Neural cell (in vitro differentiated cells): ENCODE results near the gene CCDC81. TPM values are rescaled to one million over a fixed set of nuclear protein-coding genes. Genes with fewer than 3 reads are reported as not detected.

Source experiments
- H2AFZ ChIP-seq: fragments of 200-600, 300-800 bp; sonication (generic), shearing (Covaris generic); 2 replicates; pipeline ENCODE4 v1.6.0; 2014; ENCODE audit warnings: low read depth, mild to moderate bottlenecking, antibody characterized with exemption, low read length, moderate library complexity
- H3F3A ChIP-seq: fragments of 200-600 bp; shearing (Covaris generic); 2 replicates; pipeline ENCODE4 v1.6.1; 2016; ENCODE audit warnings: mild to moderate bottlenecking, moderate library complexity, mixed read lengths, antibody characterized with exemption, low read length; ENCODE audit not compliant: insufficient read depth, poor library complexity, severe bottlenecking
- H3K27ac ChIP-seq: fragments of 200-600, 300-800 bp; sonication (generic), shearing (Covaris generic); 2 replicates; pipeline ENCODE4 v1.5.1; 2014; ENCODE audit warnings: mild to moderate bottlenecking, low read length, moderate library complexity
- H3K27me3 ChIP-seq: fragments of 300-800, 200-600 bp; sonication (generic), shearing (Covaris generic); 2 replicates; pipeline ENCODE4 v1.6.0; 2014; ENCODE audit warnings: mild to moderate bottlenecking, low read depth, low read length, moderate library complexity; ENCODE audit not compliant: insufficient read depth
- H3K36me3 ChIP-seq: fragments of 300-800, 200-600 bp; sonication (generic), shearing (Covaris generic); 2 replicates; pipeline ENCODE4 v1.5.1; 2014; ENCODE audit warnings: mild to moderate bottlenecking, antibody characterized with exemption, low read length, moderate library complexity; ENCODE audit not compliant: insufficient read depth
- H3K4me2 ChIP-seq: fragments of 300-800, 200-600 bp; sonication (generic), shearing (Covaris generic); 2 replicates; pipeline ENCODE4 v1.6.0; 2014; ENCODE audit warnings: mild to moderate bottlenecking, low read length
- H3K4me3 ChIP-seq: fragments of 300-800, 200-600 bp; sonication (generic), shearing (Covaris generic); 2 replicates; pipeline ENCODE4 v1.5.1; 2014; ENCODE audit warnings: mild to moderate bottlenecking, low read length, moderate library complexity
- H3K79me2 ChIP-seq: fragments of 200-600 bp; shearing (Covaris generic); replicated peaks from 2 replicates; pipeline ENCODE4 v1.6.0; 2014; ENCODE audit warnings: mild to moderate bottlenecking, low read length, moderate library complexity; ENCODE audit not compliant: insufficient read depth
- H3K9ac ChIP-seq: fragments of 300-800, 200-600 bp; sonication (generic), shearing (Covaris generic); 2 replicates; pipeline ENCODE4 v1.6.1; 2016; ENCODE audit warnings: mild to moderate bottlenecking, low read length, mixed read lengths
- H3K9me2 ChIP-seq: fragments of 200-600 bp; shearing (Covaris generic); 2 replicates; pipeline ENCODE4 v1.6.1; 2016; ENCODE audit warnings: mild to moderate bottlenecking, low read length, mixed read lengths; ENCODE audit not compliant: insufficient read depth
- H3K9me3 ChIP-seq: fragments of 200-600, 300-800 bp; sonication (generic), shearing (Covaris generic); 2 replicates; pipeline ENCODE4 v1.6.1; 2016; ENCODE audit warnings: mild to moderate bottlenecking, mixed run types, low read length, moderate library complexity, mixed read lengths
- H4K20me1 ChIP-seq: fragments of 200-600 bp; shearing (Covaris generic); 2 replicates; pipeline ENCODE4 v1.6.1; 2016; ENCODE audit warnings: mild to moderate bottlenecking, mixed run types; ENCODE audit not compliant: insufficient read depth
- CTCF ChIP-seq: fragments of 450-650 bp; IDR thresholded peaks from 2 replicates; pipeline ENCODE4 v1.5.1; 2014; ENCODE audit warnings: antibody characterized with exemption, mild to moderate bottlenecking, moderate library complexity; ENCODE audit not compliant: poor library complexity, severe bottlenecking
- EP300 ChIP-seq: fragments of 450-650 bp; conservative IDR thresholded peaks from 2 replicates; pipeline ENCODE4 v1.6.1; 2014; ENCODE audit warnings: antibody characterized with exemption, mild to moderate bottlenecking, moderate library complexity; ENCODE audit not compliant: poor library complexity, severe bottlenecking
- EZH2 ChIP-seq: fragments of 200-600, 300-800 bp; shearing (Covaris generic), sonication (generic); IDR thresholded peaks from 2 replicates; pipeline ENCODE4 v1.6.1; 2014; ENCODE audit warnings: antibody characterized with exemption, low read length, borderline replicate concordance, mild to moderate bottlenecking; ENCODE audit not compliant: insufficient read depth, poor library complexity, severe bottlenecking
- MXI1 ChIP-seq: fragments of 450-650 bp; conservative IDR thresholded peaks from 2 replicates; pipeline ENCODE4 v1.6.1; 2014; ENCODE audit warnings: antibody characterized with exemption, mild to moderate bottlenecking; ENCODE audit not compliant: poor library complexity, severe bottlenecking
- POLR2AphosphoS5 ChIP-seq: IDR thresholded peaks from 2 replicates; pipeline ENCODE4 v1.6.1; 2012
- RAD21 ChIP-seq: fragments of 450-650 bp; conservative IDR thresholded peaks from 2 replicates; pipeline ENCODE4 v1.6.1; 2014; ENCODE audit warnings: antibody characterized with exemption, mild to moderate bottlenecking, moderate library complexity
- REST ChIP-seq: IDR thresholded peaks from 2 replicates; pipeline ENCODE4 v1.6.1; 2012; ENCODE audit warnings: borderline replicate concordance
- SMC3 ChIP-seq: fragments of 450-650 bp; conservative IDR thresholded peaks from 2 replicates; pipeline ENCODE4 v1.6.1; 2014; ENCODE audit warnings: antibody characterized with exemption, mild to moderate bottlenecking, moderate library complexity; ENCODE audit not compliant: poor library complexity
- TAF1 ChIP-seq: IDR thresholded peaks from 2 replicates; pipeline ENCODE4 v1.6.1; 2012; ENCODE audit warnings: low read depth
- polyA plus RNA-seq: library from polyadenylated mRNA; depleted of rRNA; stranded (reverse); fragments of >200 nt; gene quantifications from 2 replicates; pipeline ENCODE4 v1.2.3, GENCODE V29; 2014

Gene CCDC81
- polyA plus RNA-seq, 1 donor from 2014 or later: 2.5 TPM

GRCh38 chr11:86337227-86337626 is 37.5 kb upstream of the CCDC81 start:
- no peaks in the 10 kb centered on the region for H4K20me1 ChIP-seq
- no peak overlapping the region for H3K9ac ChIP-seq
- no peak overlapping the region for H3K27ac ChIP-seq
- H3K27me3 ChIP-seq: no peaks in the 10 kb centered on the region
- no peak overlapping the region for H2AFZ ChIP-seq
- no peaks in the 10 kb centered on the region for H3K9me3 ChIP-seq
- H3K4me3 ChIP-seq: no peak overlapping the region
- H3K36me3 ChIP-seq: peaks cover 8% of the 10 kb centered on the region
- TF ChIP-seq POLR2AphosphoS5 (no peak), MXI1 (no peak), SMC3 (no peak), RAD21 (no peak), CTCF (no peak), REST (no peak), EP300 (no peak), EZH2 (no peak), TAF1 (no peak)
- no peak overlapping the region for H3K4me2 ChIP-seq
- no peaks in the 10 kb centered on the region for H3F3A ChIP-seq
- no peaks in the 10 kb centered on the region for H3K79me2 ChIP-seq
- H3K9me2 ChIP-seq: no peaks in the 10 kb centered on the region

GRCh38 chr11:86341382-86341781 is 33.3 kb upstream of the CCDC81 start:
- no peaks in the 10 kb centered on the region for H3K79me2 ChIP-seq
- no peaks in the 10 kb centered on the region for H3K27me3 ChIP-seq
- TF ChIP-seq EP300 (no peak), TAF1 (no peak), RAD21 (no peak), REST (no peak), CTCF (no peak), EZH2 (no peak), MXI1 (no peak), POLR2AphosphoS5 (no peak), SMC3 (no peak)

More at GRCh38 chr11:86341382-86341781, 33.3 kb upstream of the CCDC81 start:
- Histone ChIP-seq H3K4me3 (no peak overlapping the region), H2AFZ (no peak overlapping the region), H3K9me2 (no peaks in the 10 kb centered on the region), H4K20me1 (no peaks in the 10 kb centered on the region), H3K9ac (no peak overlapping the region), H3F3A (no peaks in the 10 kb centered on the region), H3K9me3 (no peaks in the 10 kb centered on the region), H3K27ac (no peak overlapping the region), H3K36me3 (peaks cover 5% of the 10 kb centered on the region), H3K4me2 (no peak overlapping the region)
